HUDEP-2 (cell line): Measurements from ENCODE around the gene ADGRL1.
"Not testable (repeated sequence)": the region's sequence is repeated elsewhere in the genome, so short reads cannot be mapped to it uniquely, and the experiment has no call there.

Experiments
- DNase-seq, 76 experiments: peaks; one replicate each; lab custom pipeline; 2025; ENCODE audit not compliant: unreplicated experiment in 76 of 76; lab: John Stamatoyannopoulos, UW

ADGRL1 gene

DNA sequence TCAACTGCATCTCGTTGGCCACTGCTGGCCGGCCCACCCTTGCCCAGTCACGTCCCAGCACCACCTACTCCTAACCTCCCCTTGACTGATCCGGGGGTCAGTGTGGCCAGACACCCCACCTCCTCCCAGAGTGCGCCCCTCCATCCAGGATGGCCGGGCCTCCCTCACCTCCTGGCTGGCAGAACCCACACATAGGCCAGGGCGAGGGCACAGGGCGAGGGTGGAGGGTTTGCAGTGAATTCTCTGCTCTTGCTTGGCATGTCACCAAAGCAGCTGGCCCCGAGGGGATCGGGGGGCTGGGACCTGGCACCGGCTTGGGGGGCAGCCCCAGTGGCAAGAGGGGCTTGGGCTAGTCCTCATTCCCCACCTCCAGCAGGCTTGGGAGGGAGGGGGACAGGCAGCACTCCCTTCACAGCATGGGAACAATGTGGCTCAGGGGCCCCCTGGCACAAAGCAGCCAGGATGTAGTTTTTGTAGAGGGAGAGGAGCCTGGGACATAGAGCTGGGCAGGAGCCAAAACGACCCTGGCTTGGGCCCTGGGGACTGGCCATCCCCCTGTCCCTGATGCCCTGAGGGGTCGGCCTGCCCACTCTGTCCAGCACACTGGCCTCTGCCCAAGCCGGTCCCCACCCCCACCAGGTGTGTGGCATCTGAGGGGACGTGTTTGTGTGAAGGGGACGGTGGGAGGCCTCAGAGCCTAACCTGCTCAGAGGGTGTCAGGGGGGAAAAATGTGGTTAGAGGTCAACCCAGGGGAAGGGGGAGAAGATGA is 41.1 kb downstream of the ADGRL1 start:
- no peak for DNase-seq

GRCh38 chr19:14164082-14164481 is 41.9 kb downstream of the ADGRL1 start:
- no peak for DNase-seq

DNA sequence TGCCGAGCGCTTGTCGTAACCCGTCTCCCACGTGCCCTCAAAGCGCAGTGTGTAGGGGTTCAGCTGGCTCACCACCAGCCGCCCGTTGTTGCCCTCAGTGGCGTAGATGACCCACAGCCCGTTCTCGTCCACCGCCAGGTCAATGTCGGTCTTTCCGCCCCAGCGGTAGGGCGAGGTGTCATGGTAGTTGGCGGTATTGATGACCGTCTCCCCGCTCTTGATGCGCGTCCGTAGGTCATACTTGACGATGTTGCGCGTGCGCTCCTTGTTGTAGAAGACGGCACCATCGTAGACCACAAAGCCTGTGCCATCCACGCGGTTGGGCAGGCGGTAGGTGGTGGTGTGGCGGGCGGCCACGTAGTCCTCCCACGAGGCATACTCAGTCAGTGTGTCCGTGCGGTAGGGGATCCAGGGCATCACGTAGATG is 43.1 kb downstream of the ADGRL1 start:
- DNase-seq = no peak

DNA sequence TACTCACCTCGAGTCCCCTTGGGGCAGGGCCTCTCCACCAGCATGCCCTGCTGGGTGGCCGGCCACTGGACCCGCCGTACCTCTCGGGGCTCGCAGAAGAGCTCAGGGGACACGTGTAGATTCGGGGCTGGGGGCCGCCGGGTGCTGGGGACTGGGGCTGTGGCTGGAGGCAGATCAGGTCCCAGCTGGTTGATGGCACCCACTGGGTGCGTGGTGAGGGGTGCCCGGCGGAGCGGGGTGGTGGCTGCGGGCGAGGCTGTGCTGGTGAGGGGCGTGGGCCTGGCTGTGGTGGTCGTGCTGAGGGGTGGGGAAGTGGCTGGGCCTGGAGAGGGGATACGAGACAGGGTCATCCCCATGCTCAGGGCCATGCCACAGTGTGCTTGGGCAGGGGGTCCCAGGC is 44.7 kb downstream of the ADGRL1 start:
- no peak for DNase-seq

GRCh38 chr19:14160017-14160703 is 45.8 kb downstream of the ADGRL1 start:
- DNase-seq = no peak

- no peak for DNase-seq
Observed at GRCh38 chr19:14159059-14159458, 46.9 kb downstream of the ADGRL1 start.

- no peak for DNase-seq
Observed at GRCh38 chr19:14158276-14159023, 47.5 kb downstream of the ADGRL1 start.

DNA sequence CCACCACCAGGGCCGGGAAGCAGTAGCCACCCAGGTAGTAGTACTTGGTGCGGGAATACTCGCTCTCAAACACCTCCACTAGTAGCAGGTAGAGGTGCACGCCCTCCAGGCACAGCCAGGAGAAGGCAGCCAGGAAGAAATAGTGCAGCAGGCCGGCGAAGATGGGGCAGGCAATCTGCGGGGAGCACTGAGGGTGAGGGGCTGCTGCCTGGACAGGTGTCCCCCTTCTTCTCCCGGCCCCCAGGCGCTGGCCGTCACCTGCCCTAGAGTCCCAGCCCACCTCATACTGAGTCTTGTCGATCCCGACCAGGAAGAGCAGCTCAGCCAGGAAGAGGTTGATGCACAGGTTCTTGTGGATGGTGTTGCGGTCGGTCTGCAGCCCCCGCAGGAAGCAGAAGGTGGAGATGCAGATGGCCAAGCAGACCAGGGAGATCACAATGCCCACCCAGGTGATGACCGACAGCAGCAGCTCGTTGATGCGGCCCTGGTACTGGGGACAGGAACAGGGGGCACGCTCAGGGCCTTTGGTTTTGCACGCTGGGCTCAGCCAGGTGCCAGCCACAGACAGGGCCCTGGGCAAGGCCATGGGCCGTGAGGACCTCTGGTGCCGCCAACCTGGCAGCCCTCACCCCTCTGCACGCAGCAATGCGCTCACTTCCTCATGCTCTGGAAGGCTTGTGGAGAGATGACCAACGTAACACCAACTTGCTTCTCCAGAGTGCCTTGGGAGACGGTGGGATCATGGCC is 48.8 kb downstream of the ADGRL1 start:
- no peak for DNase-seq

DNA sequence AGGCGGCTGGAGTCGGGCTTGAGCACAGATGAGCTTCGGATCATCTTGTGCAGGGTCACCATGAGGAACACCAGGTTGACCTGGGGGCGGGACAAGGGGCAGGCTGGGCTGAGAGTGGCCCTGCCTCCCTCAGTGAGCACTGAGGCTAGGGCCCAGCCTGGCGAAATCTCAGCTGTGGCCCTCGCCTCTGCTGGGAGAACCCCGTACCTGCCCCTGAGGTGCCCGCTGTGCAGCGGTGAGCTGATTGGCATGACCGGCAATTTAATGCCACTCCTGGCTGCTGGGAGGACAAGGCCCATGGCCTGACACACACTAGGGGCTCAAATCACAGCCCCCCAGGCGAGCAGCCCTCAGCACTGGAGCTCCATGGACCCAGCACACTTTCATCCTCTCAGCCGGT is 49.8 kb downstream of the ADGRL1 start:
- DNase-seq = no peak

DNA sequence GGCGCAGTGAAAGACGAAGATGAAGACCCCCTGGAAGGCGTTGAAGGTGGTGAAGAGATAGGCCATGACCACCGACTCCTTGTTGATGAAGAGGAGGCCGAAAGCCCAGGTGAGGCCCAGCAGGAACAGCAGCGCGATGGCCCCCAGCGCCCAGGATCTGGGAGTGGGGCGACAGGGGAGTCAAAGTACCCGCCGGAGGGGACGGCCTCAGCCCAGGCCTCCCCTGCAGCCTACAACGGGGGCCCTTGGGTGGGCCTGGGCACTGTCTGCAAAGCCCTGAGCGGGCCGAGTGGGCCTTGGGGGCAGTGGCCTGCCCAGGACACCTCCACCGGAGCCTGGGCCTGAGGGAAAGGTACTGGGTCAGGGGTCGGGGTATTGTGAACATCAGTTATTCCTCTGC is 50.6 kb downstream of the ADGRL1 start:
- DNase-seq = no peak

DNA sequence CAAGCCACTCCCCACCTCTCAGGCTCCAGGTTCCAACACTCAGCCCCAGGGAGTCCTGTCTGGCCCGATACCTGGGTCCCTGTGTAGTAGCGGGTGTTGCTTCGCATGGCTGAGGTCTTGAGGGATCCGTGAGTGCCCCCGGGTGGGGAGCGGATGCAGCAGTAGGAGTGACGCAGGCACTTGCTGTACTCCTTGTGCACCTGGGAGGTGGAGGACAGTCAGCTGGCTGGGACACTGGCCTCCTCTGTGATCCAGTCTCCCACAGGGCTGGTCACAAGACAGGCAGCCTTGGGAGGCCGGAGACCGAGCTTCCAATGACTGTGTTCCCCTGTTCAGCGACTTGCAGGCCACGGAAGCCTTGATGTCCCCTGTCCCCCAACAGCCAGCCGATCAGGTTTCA is 53.3 kb downstream of the ADGRL1 start:
- no peak for DNase-seq

DNA sequence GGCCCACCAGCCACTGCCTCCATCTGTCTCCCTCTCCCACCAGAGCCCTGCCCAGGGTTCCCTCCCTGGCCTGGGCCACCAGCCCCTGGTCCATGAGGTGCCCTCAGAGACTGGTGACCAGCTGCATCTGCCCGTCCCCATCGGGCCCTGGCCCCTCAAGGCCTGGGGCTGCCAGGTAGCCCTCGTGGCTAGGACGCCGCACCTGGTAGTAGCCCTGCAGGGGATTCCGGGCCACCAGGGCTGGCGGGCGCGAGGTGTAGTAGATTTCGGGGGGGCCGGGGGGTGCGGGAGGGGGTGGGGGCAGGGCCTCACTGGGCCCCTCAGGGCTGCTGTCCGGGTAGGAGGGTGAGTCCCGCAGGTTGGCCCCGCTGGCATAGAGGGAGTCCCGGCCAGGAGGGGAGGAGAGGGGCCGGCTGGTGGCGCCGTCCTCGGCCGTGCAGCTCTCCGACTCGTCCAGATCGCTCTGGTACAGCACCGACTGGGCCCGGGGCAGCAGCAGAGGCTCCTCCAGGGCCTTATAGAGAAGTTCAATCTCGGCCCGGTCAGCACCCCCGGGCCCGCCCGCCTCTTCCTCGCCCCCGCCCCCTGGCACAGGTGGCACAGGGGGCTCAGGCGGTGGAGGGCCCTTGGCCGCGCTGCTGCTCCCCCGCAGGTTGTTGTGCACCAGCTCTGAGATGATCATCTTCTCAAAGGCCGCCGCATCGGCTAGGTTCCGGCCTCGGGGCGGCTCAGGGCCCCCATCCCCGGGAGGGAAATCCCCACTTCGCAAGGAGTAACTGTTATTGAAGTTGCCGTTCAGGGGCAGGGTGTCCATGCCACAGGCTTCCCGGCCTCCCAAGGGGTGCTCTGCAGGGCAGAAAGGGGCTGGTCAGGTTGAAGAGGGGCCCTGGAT is 55.0 kb downstream of the ADGRL1 start:
- no peak for DNase-seq

- DNase-seq = no peak
Observed at GRCh38 chr19:14150041-14150769, 55.8 kb downstream of the ADGRL1 start.

DNA sequence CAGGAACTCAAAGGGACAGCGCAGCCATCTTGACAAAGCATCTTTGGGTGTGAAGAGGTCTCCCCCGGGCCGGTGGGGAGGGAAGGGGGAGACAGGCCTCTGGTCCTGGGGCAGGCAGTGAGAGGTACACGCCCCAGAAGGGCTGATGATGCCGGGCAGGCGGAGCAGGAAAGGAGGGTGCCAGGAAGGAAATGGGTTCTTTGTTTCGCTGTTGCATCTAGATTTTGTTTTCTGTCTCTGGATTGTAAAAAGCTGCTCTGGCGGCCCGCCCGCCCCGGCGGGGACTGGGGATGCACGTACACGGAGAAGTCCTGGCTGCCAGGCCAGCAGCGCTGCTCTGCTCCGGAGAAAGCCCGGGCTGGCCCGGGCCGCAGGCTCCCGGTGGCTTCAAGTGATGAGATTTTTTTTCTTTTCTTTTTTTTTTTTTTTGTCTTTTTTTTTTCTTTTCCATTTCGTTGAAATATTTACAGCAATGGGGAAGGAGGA is 56.4 kb downstream of the ADGRL1 start:
- DNase-seq = no peak

GRCh38 chr19:14148751-14149410 is 57.1 kb downstream of the ADGRL1 start:
- no peak for DNase-seq

- peak in 43 of 76 experiments; percentile 8 to 60 (median 31) for DNase-seq
Observed at GRCh38 chr19:14147797-14148605, 58.0 kb downstream of the ADGRL1 start.

GRCh38 chr19:14146789-14147216 is 59.2 kb downstream of the ADGRL1 start:
- DNase-seq = peak in 2 of 76 experiments; percentile 6 to 16

- not testable (repeated sequence) for DNase-seq
Observed at GRCh38 chr19:14146169-14146568, 59.8 kb downstream of the ADGRL1 start.
